Epithelial cell of esophagus (primary cell): ENCODE data around the gene ZFHX2.

ENCODE experiments used
- DNase-seq: peaks from one replicate; pipeline ENCODE4 v3.0.0; 2010; ENCODE audit warnings: low read depth
- H3K4me3 ChIP-seq: 2 replicates; pipeline ENCODE4 v1.5.1; 2011; ENCODE audit warnings: mild to moderate bottlenecking, low read length, control low read depth
- CTCF ChIP-seq: IDR thresholded peaks from 2 replicates; pipeline ENCODE4 v1.5.1; 2011; ENCODE audit warnings: low read depth, mild to moderate bottlenecking, low read length, control low read depth, inconsistent platforms; ENCODE audit not compliant: insufficient read depth; ENCODE audit errors: missing control alignments

ZFHX2 gene

GRCh38 chr14:23570806-23571483 lies 19.4 kb upstream of the ZFHX2 start:
- no peak for TF ChIP-seq CTCF
- H3K4me3 ChIP-seq, result no peak overlapping the region
- no peak for DNase-seq

- DNase-seq, result peak; percentile 66
- peak; percentile 18 for TF ChIP-seq CTCF
- H3K4me3 ChIP-seq, result no peak overlapping the region
Measured at GRCh38 chr14:23569443-23570151, 18.0 kb upstream of the ZFHX2 start.

- TF ChIP-seq CTCF, result peak; percentile 35
- no peak overlapping the region for H3K4me3 ChIP-seq
- no peak for DNase-seq
Measured at GRCh38 chr14:23568600-23569331, 17.2 kb upstream of the ZFHX2 start.

GRCh38 chr14:23568021-23568599 lies 16.5 kb upstream of the ZFHX2 start:
- DNase-seq, result no peak
- H3K4me3 ChIP-seq, result peak overlapping the region; percentile 90
- no peak for TF ChIP-seq CTCF

GRCh38 chr14:23567186-23568020 lies 15.8 kb upstream of the ZFHX2 start, which contains the start of gene AP1G2:
Gene AP1G2 (minus strand): TSS chr14:23567791. CDS start chr14:23567314, 477 bp downstream.
- no peak for TF ChIP-seq CTCF
- peak; percentile 91 for DNase-seq
- H3K4me3 ChIP-seq, result peak within 1 kb of the TSS; percentile 90

- DNase-seq, result peak; percentile 46
- no peak for TF ChIP-seq CTCF
- H3K4me3 ChIP-seq, result peak overlapping the region; percentile 90
Measured at GRCh38 chr14:23566778-23567185, 15.2 kb upstream of the ZFHX2 start.
